Activated CD4-positive, alpha-beta T cell treated with anti-CD3 and anti-CD28 coated beads, Interleukin-2, amount 50 U/mL, for 24 hours (primary cell): ENCODE results near the gene FAM227A.

ENCODE experiments used
- DNase-seq, 2 donors: peaks; one replicate each; pipeline ENCODE4 v3.0.0-alpha.2; 2020; ENCODE audit warnings: low read depth in 1 of 2, low spot score in 1 of 2

The FAM227A gene

DNA sequence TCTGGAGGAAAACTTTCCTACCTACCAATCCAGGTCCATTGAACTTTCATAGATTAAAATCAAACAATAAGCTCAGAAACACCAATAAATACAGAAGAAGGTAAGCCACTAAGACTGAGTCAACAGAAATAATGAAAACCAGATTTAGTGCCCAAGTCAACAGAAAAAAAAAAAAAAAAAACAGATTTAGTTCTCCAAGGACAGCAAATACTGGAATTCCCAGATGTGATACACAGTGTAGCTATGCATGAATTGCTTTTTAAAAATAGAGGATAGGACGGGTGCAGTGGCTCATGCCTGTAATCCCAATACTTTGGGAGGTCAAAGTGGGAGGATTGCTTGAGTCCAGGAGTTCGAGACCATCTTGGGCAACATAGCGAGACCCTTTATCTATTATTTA, 101.9 kb downstream of the FAM227A start:
- DNase-seq, result no peak

DNA sequence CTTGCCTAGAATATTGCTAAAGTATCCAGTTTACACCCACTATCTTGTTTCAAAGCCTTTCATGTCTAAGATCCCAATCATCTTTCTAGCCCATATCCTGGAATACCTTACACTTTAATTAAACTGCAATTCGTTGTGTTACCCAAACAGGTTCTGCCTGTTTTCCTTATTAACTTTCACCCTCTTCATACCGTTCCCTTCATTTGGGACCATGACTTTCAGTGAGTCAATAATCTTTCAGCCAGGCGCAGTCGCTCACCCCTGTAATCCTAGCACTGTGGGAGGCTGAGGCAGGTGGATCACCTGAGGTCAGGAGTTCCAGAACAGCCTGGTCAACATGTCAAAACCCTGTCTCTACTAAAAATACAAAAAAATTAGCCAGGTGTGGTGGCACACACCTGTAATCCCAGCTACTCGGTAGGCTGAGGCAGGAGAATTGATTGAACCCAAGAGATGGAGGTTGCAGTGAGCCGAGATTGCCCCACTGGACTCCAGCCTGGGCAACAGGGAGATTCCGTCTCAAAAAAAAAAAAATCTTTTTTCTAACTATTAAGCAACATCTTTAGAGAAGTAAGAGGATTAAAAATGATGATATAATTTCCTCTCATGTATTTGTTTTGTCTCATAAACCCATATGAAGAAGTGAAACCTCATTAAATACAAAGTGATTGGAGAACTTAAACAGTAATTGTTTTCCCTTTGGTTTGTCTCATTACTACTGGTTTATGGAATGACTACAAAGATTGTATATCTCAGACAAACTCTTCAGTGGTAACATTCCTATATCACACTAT, 106.9 kb downstream of the FAM227A start:
- DNase-seq, result no peak

DNA sequence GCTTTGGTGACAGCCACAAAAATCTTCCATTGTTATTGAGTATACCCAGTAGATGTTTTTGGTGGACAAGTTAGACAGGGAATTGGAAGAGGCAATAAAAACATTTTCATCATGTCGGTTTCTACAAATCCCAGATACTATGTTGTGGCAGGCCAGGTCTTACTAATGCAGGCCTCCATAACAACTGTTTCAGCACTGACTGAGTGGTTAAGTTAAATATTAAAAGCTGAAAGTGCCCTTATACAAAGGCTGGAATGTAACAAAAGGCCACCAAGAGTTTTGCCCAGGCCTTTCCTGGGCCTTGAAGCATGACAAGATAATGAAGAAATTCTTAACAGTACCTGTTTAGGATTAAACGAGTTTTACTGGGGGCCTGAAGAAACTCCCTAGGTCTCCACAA, 115.5 kb downstream of the FAM227A start:
- no peak for DNase-seq

DNA sequence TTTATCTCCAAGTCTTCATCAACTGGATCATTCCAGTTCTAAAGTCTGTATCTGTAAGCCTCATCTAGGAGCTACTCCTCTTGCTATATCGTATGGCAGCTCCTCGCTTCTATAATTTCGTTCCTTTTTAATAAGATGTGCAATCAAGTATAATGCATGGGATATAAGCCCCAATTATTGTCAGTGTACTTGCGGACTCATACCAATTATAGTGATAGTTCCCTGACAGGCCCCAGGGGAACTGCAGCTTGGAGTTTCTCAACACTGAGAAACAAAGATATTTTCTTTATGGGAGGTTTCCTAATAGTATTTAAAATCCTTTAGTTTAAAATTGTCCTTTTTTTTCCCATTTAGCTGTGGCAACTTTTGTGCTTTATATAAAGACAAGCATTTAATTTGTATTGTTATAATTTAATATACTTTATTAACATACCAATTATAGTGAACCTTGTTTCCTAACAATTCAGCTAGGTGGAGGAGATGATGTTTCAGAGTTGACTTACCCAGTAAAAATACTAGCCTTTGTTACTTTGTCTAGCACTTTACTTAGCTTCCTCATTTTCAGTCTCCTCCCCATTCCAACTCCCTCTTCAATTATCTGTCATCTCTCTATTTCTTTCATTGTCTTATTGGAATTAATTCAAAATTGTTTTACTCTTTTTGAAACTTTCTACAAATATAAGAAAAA, 124.8 kb downstream of the FAM227A start:
- DNase-seq, result no peak
